Right lobe of liver (tissue), 4 donors: ENCODE data around the gene SST.

Experiments used
- POLR2A ChIP-seq: fragments of 450-650 bp; IDR thresholded peaks from one replicate; pipeline ENCODE4 v1.6.1; 2017; ENCODE audit warnings: antibody characterized with exemption, mild to moderate bottlenecking
- TF ChIP-seq, protein P1 (sequence below), 4 donors: fragments of 200-600 bp in 3 of 4; fragments of 450-650 bp in 1 of 4; IDR thresholded peaks; one replicate each; pipeline versions ENCODE4 v1.5.1 to v1.8.0; 2016 to 2022; ENCODE audit warnings: antibody characterized with exemption in 4 of 4, mild to moderate bottlenecking in 2 of 4
- donor health status: DM: no; HTN: no; CAD: no.
- donor health status: DM: no; HTN: no; CAD: no.
- donor health status: DM: no; HTN: yes; CAD: no.

DNA sequence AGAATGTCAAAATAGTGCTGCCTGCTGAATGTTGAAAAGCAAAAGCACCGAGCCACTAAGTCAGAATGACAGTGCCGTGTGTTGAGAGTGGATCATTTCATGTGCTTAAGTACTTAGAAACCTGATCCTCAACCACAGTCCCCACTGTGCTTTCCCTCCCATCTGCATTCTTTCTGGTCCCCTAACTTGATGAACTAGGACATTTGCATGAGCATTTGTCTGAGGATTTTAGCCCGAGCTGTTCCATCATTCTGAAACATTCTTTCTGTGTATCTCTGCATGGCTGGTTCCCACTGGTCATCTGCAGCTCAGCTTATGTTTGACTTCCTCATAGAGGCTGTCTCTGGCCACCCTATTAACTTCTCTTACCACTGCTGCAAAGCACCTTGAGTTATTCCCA is 42.0 kb downstream of the SST start:
- TF ChIP-seq POLR2A = no peak
- TF ChIP-seq, protein P1, sequence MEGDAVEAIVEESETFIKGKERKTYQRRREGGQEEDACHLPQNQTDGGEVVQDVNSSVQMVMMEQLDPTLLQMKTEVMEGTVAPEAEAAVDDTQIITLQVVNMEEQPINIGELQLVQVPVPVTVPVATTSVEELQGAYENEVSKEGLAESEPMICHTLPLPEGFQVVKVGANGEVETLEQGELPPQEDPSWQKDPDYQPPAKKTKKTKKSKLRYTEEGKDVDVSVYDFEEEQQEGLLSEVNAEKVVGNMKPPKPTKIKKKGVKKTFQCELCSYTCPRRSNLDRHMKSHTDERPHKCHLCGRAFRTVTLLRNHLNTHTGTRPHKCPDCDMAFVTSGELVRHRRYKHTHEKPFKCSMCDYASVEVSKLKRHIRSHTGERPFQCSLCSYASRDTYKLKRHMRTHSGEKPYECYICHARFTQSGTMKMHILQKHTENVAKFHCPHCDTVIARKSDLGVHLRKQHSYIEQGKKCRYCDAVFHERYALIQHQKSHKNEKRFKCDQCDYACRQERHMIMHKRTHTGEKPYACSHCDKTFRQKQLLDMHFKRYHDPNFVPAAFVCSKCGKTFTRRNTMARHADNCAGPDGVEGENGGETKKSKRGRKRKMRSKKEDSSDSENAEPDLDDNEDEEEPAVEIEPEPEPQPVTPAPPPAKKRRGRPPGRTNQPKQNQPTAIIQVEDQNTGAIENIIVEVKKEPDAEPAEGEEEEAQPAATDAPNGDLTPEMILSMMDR (IDR thresholded peaks at IDR 0.05) = no peak
